Liver (tissue), 3 donors: Measurements from ENCODE around the gene LLGL1.

Source experiments
- JUND ChIP-seq, 2 donors: IDR thresholded peaks; 2 replicates each; pipeline ENCODE4 v1.6.1; 2016; ENCODE audit warnings: antibody characterized with exemption in 2 of 2
- RAD21 ChIP-seq, 2 donors: IDR thresholded peaks; 2 replicates each; pipeline ENCODE4 v1.6.1; 2016; ENCODE audit warnings: antibody characterized with exemption in 2 of 2, mild to moderate bottlenecking in 2 of 2
- RXRA ChIP-seq, 2 donors: IDR thresholded peaks; 2 replicates each; pipeline ENCODE4 v1.6.1; 2017 to 2018; ENCODE audit warnings: antibody characterized with exemption in 2 of 2, mild to moderate bottlenecking in 1 of 2
- SP1 ChIP-seq: IDR thresholded peaks from 2 replicates; pipeline ENCODE4 v1.6.1; 2018; ENCODE audit warnings: antibody characterized with exemption, mild to moderate bottlenecking
- TAF1 ChIP-seq: conservative IDR thresholded peaks from 2 replicates; pipeline ENCODE4 v1.6.1; 2016; ENCODE audit warnings: antibody characterized with exemption, mild to moderate bottlenecking
- TF ChIP-seq, protein P1 (sequence below): IDR thresholded peaks from 2 replicates; pipeline ENCODE4 v1.6.1; 2016; ENCODE audit warnings: antibody characterized with exemption
- TF ChIP-seq, protein P2 (sequence below): fragments of 150-350 bp; IDR thresholded peaks from 2 replicates; pipeline ENCODE4 v1.5.1; 2017; ENCODE audit warnings: improper control_type of control experiment, low read depth, low read length; ENCODE audit not compliant: missing input control
- TF ChIP-seq, protein P3 (sequence below): IDR thresholded peaks from 2 replicates; pipeline ENCODE4 v1.6.1; 2016; ENCODE audit warnings: antibody characterized with exemption
- TF ChIP-seq, protein P4 (sequence below): IDR thresholded peaks from 2 replicates; pipeline ENCODE4 v1.6.1; 2016; ENCODE audit warnings: antibody characterized with exemption, mild to moderate bottlenecking
- donor health status: healthy.
- donor health status: healthy.

DNA sequence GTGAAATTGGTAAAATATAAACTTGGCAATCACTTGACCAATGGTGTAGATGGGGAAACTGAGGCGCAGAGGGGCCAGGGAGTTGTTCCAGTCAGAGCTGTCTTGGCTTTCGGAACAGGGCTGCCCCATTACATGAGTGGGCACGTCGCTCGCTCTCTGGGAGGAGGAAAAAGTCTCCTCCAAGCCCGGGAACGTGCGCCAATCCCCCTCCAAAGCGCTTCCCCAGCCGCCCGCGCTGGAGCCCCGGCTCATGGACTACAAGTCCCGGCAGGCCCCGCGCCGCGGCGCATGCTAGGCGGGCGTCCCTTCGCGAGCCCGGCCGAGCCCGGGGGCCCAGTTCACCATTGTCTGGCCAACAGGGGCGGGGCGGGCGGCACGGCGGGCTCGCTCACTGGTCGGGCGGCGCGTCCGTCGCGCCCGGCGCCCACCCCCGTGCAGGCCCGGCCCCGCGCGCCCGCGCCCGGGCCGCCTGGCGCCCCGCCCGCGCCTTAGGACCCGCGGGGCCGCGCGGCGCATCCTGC lies at the start of gene LLGL1:
- TF ChIP-seq TAF1 = no peak
- TF ChIP-seq, protein P1, sequence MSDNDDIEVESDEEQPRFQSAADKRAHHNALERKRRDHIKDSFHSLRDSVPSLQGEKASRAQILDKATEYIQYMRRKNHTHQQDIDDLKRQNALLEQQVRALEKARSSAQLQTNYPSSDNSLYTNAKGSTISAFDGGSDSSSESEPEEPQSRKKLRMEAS = no peak
- TF ChIP-seq, protein P2, sequence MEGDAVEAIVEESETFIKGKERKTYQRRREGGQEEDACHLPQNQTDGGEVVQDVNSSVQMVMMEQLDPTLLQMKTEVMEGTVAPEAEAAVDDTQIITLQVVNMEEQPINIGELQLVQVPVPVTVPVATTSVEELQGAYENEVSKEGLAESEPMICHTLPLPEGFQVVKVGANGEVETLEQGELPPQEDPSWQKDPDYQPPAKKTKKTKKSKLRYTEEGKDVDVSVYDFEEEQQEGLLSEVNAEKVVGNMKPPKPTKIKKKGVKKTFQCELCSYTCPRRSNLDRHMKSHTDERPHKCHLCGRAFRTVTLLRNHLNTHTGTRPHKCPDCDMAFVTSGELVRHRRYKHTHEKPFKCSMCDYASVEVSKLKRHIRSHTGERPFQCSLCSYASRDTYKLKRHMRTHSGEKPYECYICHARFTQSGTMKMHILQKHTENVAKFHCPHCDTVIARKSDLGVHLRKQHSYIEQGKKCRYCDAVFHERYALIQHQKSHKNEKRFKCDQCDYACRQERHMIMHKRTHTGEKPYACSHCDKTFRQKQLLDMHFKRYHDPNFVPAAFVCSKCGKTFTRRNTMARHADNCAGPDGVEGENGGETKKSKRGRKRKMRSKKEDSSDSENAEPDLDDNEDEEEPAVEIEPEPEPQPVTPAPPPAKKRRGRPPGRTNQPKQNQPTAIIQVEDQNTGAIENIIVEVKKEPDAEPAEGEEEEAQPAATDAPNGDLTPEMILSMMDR = no peak
- no peak for TF ChIP-seq RAD21 (IDR thresholded peaks at IDR 0.05)
- TF ChIP-seq SP1 = no peak
- TF ChIP-seq, protein P3, sequence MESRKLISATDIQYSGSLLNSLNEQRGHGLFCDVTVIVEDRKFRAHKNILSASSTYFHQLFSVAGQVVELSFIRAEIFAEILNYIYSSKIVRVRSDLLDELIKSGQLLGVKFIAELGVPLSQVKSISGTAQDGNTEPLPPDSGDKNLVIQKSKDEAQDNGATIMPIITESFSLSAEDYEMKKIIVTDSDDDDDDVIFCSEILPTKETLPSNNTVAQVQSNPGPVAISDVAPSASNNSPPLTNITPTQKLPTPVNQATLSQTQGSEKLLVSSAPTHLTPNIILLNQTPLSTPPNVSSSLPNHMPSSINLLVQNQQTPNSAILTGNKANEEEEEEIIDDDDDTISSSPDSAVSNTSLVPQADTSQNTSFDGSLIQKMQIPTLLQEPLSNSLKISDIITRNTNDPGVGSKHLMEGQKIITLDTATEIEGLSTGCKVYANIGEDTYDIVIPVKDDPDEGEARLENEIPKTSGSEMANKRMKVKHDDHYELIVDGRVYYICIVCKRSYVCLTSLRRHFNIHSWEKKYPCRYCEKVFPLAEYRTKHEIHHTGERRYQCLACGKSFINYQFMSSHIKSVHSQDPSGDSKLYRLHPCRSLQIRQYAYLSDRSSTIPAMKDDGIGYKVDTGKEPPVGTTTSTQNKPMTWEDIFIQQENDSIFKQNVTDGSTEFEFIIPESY = no peak
- TF ChIP-seq, protein P4, sequence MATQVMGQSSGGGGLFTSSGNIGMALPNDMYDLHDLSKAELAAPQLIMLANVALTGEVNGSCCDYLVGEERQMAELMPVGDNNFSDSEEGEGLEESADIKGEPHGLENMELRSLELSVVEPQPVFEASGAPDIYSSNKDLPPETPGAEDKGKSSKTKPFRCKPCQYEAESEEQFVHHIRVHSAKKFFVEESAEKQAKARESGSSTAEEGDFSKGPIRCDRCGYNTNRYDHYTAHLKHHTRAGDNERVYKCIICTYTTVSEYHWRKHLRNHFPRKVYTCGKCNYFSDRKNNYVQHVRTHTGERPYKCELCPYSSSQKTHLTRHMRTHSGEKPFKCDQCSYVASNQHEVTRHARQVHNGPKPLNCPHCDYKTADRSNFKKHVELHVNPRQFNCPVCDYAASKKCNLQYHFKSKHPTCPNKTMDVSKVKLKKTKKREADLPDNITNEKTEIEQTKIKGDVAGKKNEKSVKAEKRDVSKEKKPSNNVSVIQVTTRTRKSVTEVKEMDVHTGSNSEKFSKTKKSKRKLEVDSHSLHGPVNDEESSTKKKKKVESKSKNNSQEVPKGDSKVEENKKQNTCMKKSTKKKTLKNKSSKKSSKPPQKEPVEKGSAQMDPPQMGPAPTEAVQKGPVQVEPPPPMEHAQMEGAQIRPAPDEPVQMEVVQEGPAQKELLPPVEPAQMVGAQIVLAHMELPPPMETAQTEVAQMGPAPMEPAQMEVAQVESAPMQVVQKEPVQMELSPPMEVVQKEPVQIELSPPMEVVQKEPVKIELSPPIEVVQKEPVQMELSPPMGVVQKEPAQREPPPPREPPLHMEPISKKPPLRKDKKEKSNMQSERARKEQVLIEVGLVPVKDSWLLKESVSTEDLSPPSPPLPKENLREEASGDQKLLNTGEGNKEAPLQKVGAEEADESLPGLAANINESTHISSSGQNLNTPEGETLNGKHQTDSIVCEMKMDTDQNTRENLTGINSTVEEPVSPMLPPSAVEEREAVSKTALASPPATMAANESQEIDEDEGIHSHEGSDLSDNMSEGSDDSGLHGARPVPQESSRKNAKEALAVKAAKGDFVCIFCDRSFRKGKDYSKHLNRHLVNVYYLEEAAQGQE = no peak
- TF ChIP-seq JUND (IDR thresholded peaks at IDR 0.05) = no peak
- no peak for TF ChIP-seq RXRA (IDR thresholded peaks at IDR 0.05)
